ENCODE measurements around the gene RHBDL3. TPM values are rescaled to one million over a fixed set of nuclear protein-coding genes. Genes with fewer than 3 reads are reported as not detected.
A peak's percentile ranks its signal among the peaks of the same experiment; 100 is the strongest.

RHBDL3 gene
- polyA plus RNA-seq, 1 donor from 2014 or later = 0.25 TPM

DNA sequence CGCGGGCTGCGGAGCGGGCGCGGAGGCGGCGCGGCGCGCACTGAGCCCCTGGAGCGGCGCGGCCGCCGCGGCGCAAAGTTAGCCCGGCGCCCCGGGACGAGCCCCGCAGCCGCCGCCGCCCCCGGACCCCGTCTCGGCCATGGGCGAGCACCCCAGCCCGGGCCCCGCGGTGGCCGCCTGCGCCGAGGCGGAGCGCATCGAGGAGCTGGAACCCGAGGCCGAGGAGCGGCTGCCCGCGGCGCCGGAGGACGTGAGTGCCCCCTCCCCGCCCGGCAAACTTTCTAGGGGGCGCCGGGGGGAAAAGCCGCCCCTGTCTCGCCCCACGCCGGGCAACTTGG is 388 bp downstream of the RHBDL3 start:
- Histone ChIP-seq H2AFZ (ENCODE audit: low read depth, low read length) (no peak overlapping the region), H3K36me3 (ENCODE audit: insufficient read depth, low read length) (no peaks in the 10 kb centered on the region), H3K9me2 (ENCODE audit: insufficient read depth, low read length) (no peaks in the 10 kb centered on the region), H3K27me3 (ENCODE audit: insufficient read depth, low read depth, low read length) (peaks cover 30% of the 10 kb centered on the region), H3K9me3 (ENCODE audit: low read length) (no peaks in the 10 kb centered on the region), H3F3A (ENCODE audit: insufficient read depth, low read length, poor library complexity, severe bottlenecking) (no peaks in the 10 kb centered on the region), H3K4me2 (ENCODE audit: low read length) (peak overlapping the region; percentile 30), H3K79me2 (replicated peaks; ENCODE audit: insufficient read depth, low read length) (no peaks in the 10 kb centered on the region), H3K27ac (ENCODE audit: low read length) (no peak overlapping the region), H3K9ac (ENCODE audit: low read length) (peak overlapping the region; percentile 52), H3K4me3 (ENCODE audit: low read length) (peak overlapping the region; percentile 83), H4K20me1 (ENCODE audit: insufficient read depth) (no peaks in the 10 kb centered on the region)
- no peak for TF ChIP-seq RAD21 (conservative IDR thresholded peaks at IDR 0.05)
- TF ChIP-seq EZH2 (IDR thresholded peaks at IDR 0.05; ENCODE audit: borderline replicate concordance, insufficient read depth, low read length, poor library complexity, severe bottlenecking) = no peak
- TF ChIP-seq POLR2AphosphoS5 (IDR thresholded peaks at IDR 0.05) = no peak
- TF ChIP-seq EP300 (conservative IDR thresholded peaks at IDR 0.05; ENCODE audit: poor library complexity, severe bottlenecking) = no peak
- TF ChIP-seq SMC3 (conservative IDR thresholded peaks at IDR 0.05; ENCODE audit: poor library complexity) = no peak
- no peak for TF ChIP-seq MXI1 (conservative IDR thresholded peaks at IDR 0.05; ENCODE audit: poor library complexity, severe bottlenecking)
- TF ChIP-seq, protein P1, sequence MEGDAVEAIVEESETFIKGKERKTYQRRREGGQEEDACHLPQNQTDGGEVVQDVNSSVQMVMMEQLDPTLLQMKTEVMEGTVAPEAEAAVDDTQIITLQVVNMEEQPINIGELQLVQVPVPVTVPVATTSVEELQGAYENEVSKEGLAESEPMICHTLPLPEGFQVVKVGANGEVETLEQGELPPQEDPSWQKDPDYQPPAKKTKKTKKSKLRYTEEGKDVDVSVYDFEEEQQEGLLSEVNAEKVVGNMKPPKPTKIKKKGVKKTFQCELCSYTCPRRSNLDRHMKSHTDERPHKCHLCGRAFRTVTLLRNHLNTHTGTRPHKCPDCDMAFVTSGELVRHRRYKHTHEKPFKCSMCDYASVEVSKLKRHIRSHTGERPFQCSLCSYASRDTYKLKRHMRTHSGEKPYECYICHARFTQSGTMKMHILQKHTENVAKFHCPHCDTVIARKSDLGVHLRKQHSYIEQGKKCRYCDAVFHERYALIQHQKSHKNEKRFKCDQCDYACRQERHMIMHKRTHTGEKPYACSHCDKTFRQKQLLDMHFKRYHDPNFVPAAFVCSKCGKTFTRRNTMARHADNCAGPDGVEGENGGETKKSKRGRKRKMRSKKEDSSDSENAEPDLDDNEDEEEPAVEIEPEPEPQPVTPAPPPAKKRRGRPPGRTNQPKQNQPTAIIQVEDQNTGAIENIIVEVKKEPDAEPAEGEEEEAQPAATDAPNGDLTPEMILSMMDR (IDR thresholded peaks at IDR 0.05; ENCODE audit: poor library complexity, severe bottlenecking) = no peak
- no peak for TF ChIP-seq TAF1 (IDR thresholded peaks at IDR 0.05; ENCODE audit: low read depth)
- TF ChIP-seq, protein P2, sequence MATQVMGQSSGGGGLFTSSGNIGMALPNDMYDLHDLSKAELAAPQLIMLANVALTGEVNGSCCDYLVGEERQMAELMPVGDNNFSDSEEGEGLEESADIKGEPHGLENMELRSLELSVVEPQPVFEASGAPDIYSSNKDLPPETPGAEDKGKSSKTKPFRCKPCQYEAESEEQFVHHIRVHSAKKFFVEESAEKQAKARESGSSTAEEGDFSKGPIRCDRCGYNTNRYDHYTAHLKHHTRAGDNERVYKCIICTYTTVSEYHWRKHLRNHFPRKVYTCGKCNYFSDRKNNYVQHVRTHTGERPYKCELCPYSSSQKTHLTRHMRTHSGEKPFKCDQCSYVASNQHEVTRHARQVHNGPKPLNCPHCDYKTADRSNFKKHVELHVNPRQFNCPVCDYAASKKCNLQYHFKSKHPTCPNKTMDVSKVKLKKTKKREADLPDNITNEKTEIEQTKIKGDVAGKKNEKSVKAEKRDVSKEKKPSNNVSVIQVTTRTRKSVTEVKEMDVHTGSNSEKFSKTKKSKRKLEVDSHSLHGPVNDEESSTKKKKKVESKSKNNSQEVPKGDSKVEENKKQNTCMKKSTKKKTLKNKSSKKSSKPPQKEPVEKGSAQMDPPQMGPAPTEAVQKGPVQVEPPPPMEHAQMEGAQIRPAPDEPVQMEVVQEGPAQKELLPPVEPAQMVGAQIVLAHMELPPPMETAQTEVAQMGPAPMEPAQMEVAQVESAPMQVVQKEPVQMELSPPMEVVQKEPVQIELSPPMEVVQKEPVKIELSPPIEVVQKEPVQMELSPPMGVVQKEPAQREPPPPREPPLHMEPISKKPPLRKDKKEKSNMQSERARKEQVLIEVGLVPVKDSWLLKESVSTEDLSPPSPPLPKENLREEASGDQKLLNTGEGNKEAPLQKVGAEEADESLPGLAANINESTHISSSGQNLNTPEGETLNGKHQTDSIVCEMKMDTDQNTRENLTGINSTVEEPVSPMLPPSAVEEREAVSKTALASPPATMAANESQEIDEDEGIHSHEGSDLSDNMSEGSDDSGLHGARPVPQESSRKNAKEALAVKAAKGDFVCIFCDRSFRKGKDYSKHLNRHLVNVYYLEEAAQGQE (IDR thresholded peaks at IDR 0.05; ENCODE audit: borderline replicate concordance) = no peak

- Histone ChIP-seq H2AFZ (ENCODE audit: low read depth, low read length) (no peak overlapping the region), H3K36me3 (ENCODE audit: insufficient read depth, low read length) (no peaks in the 10 kb centered on the region), H3K9me3 (ENCODE audit: low read length) (no peaks in the 10 kb centered on the region), H3K9ac (ENCODE audit: low read length) (peak overlapping the region; percentile 52), H3K79me2 (replicated peaks; ENCODE audit: insufficient read depth, low read length) (no peaks in the 10 kb centered on the region), H3K9me2 (ENCODE audit: insufficient read depth, low read length) (no peaks in the 10 kb centered on the region), H3F3A (ENCODE audit: insufficient read depth, low read length, poor library complexity, severe bottlenecking) (no peaks in the 10 kb centered on the region), H4K20me1 (ENCODE audit: insufficient read depth) (no peaks in the 10 kb centered on the region), H3K4me2 (ENCODE audit: low read length) (peak overlapping the region; percentile 30), H3K27ac (ENCODE audit: low read length) (no peak overlapping the region), H3K4me3 (ENCODE audit: low read length) (peak overlapping the region; percentile 83), H3K27me3 (ENCODE audit: insufficient read depth, low read depth, low read length) (peaks cover 30% of the 10 kb centered on the region)
- TF ChIP-seq RAD21 (conservative IDR thresholded peaks at IDR 0.05) (no peak), TAF1 (IDR thresholded peaks at IDR 0.05; ENCODE audit: low read depth) (no peak), EZH2 (IDR thresholded peaks at IDR 0.05; ENCODE audit: borderline replicate concordance, insufficient read depth, low read length, poor library complexity, severe bottlenecking) (no peak), MXI1 (conservative IDR thresholded peaks at IDR 0.05; ENCODE audit: poor library complexity, severe bottlenecking) (no peak), SMC3 (conservative IDR thresholded peaks at IDR 0.05; ENCODE audit: poor library complexity) (no peak), POLR2AphosphoS5 (IDR thresholded peaks at IDR 0.05) (no peak)
- TF ChIP-seq, protein P2 (IDR thresholded peaks at IDR 0.05; ENCODE audit: borderline replicate concordance) = no peak
Measured at GRCh38 chr17:32266389-32267301, 1.0 kb downstream of the RHBDL3 start.
